Lower leg skin (tissue), 4 donors: ENCODE results near the gene KMT2C. TPM values are rescaled to one million over a fixed set of nuclear protein-coding genes. Genes with fewer than 3 reads are reported as not detected.

ENCODE experiments used
- DNase-seq, 2 donors: peaks; one replicate each; pipeline ENCODE4 v3.0.0-alpha.2; 2019; ENCODE audit warnings: low spot score in 2 of 2
- H3K4me3 ChIP-seq: fragments of 200-600 bp; sonication (generic); 2 replicates; pipeline ENCODE4 v1.5.1; 2017; ENCODE audit warnings: mild to moderate bottlenecking, low read depth; ENCODE audit not compliant: poor library complexity, severe bottlenecking
- CTCF ChIP-seq, 3 donors: fragments of 450-650 bp; IDR thresholded peaks; one replicate each; pipeline ENCODE4 v1.5.1; 2016; ENCODE audit warnings: antibody characterized with exemption in 3 of 3, mild to moderate bottlenecking in 3 of 3, moderate library complexity in 2 of 3
- POLR2A ChIP-seq, 2 donors: fragments of 450-650 bp; IDR thresholded peaks; one replicate each; pipeline ENCODE4 v1.6.1; 2016 to 2017; ENCODE audit warnings: antibody characterized with exemption in 2 of 2, mild to moderate bottlenecking in 1 of 2, moderate library complexity in 1 of 2
- WGBS, 2 donors: methylation state at CpG; one replicate each; pipeline ENCODE4 v1.1.5; 2018; 5-methylcytosine and 5-hydroxymethylcytosine counted together
- intact Hi-C: fragments of 100-400 bp; cut with DNase I; formaldehyde crosslinking; loops from one replicate; pipeline ENCODE4 v1.15.0; 2023; ENCODE audit warnings: low total_unique reads
- total RNA-seq, 4 donors: library from RNA; depleted of rRNA; stranded (reverse); fragments of >200 nt; gene quantifications; one replicate each; pipeline ENCODE4 v1.1.0, GENCODE V29; 2016

The KMT2C gene
- total RNA-seq, 4 donors from 2014 or later, result 64.6 to 79.3 (median 74.7) TPM

DNA sequence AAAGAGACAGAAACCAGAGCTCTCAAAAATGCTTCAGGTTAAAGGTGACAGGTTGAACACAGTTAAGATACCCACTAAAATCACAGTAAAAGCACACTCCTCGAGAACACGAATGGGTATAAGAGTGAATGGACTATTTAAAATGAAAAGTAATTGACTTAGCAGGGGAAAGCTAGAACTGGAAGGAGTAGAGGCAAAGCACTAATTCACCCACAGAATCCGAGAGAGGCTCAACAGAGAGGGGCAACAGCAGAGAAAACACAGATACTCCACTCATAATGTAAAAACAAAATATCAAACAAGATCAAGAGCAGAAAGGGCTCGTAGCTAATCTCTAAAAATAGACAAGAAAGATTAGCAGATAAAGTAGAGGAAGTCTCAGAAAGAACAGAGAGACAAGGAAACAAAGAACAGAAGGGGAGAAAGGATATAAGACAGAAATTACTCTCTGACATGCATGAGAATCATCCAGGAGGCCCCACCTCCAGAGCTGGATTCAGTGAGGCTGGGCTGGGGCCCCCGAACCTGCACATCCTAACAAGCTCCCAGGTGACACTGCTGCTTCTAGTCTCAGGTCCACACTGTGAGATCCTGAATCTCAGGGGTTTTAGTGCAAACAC lies 292.7 kb downstream of the KMT2C start:
- no peak for DNase-seq
- H3K4me3 ChIP-seq, result no peak overlapping the region
- WGBS, 2 donors, result 58 to 76% methylated on average over 5 of the region's 5 CpGs
- TF ChIP-seq POLR2A (IDR thresholded peaks at IDR 0.05), result no peak
- TF ChIP-seq CTCF (IDR thresholded peaks at IDR 0.05), result no peak
- intact Hi-C loops, result no loop called here

GRCh38 chr7:152140560-152140959 lies 295.2 kb downstream of the KMT2C start:
- no peak for TF ChIP-seq CTCF (IDR thresholded peaks at IDR 0.05)
- no peak for TF ChIP-seq POLR2A (IDR thresholded peaks at IDR 0.05)
- WGBS, 2 donors, result 82 to 91% methylated on average over 2 of the region's 2 CpGs
- intact Hi-C loops, result no loop called here
- no peak for DNase-seq
- no peak overlapping the region for H3K4me3 ChIP-seq

- H3K4me3 ChIP-seq, result no peak overlapping the region
- intact Hi-C loops, result no loop called here
- TF ChIP-seq POLR2A (IDR thresholded peaks at IDR 0.05) (no peak), CTCF (IDR thresholded peaks at IDR 0.05) (no peak)
- 92 to 96% methylated on average over 4 of the region's 4 CpGs for WGBS, 2 donors
- no peak for DNase-seq
These were observed 295.7 kb downstream of the KMT2C start for GRCh38 chr7:152140067-152140466.

- no peak overlapping the region for H3K4me3 ChIP-seq
- no peak for DNase-seq
- TF ChIP-seq POLR2A (IDR thresholded peaks at IDR 0.05) (no peak), CTCF (IDR thresholded peaks at IDR 0.05) (no peak)
- WGBS, 2 donors, result 82 to 87% methylated on average over 7 of the region's 7 CpGs
- intact Hi-C loops, result no loop called here
These were observed 298.3 kb downstream of the KMT2C start for GRCh38 chr7:152137476-152138025.

GRCh38 chr7:152136686-152137085 lies 299.1 kb downstream of the KMT2C start:
- H3K4me3 ChIP-seq, result no peak overlapping the region
- WGBS, 2 donors, result 75 to 82% methylated on average over 9 of the region's 9 CpGs
- no peak for DNase-seq
- intact Hi-C loops, result no loop called here
- TF ChIP-seq CTCF (IDR thresholded peaks at IDR 0.05) (no peak), POLR2A (IDR thresholded peaks at IDR 0.05) (no peak)

DNA sequence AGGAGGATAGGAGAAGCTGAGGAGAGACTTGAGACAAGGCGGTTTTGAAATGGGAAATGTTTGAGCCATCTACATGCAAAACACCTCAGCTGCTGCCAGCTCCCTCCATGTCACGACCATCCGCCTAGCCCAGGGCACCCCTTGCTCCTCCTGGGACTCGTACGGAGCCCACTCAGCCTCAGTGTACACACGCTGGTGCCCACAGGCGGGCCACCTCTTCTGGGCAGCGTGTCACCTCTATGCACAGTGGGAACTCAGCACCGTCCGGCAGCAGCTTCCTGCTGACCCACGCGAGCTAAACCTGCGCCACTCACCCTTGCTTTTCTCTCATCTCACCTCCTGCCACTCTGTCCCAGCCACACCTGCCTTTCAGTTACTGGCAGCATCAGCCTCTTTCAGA lies 302.0 kb downstream of the KMT2C start:
- no peak for TF ChIP-seq POLR2A (IDR thresholded peaks at IDR 0.05)
- no peak for TF ChIP-seq CTCF (IDR thresholded peaks at IDR 0.05)

More for the DNA sequence above, 302.0 kb downstream of the KMT2C start:
- WGBS, 2 donors, result 95 to 98% methylated on average over 13 of the region's 13 CpGs
- no peak for DNase-seq
- intact Hi-C loops, result no loop called here
- H3K4me3 ChIP-seq, result no peak overlapping the region
